ENCODE results near the gene HS6ST3.

- TF ChIP-seq POLR2A (IDR thresholded peaks at IDR 0.05; ENCODE audit: low read length): no peak
- TF ChIP-seq GATA1 (IDR thresholded peaks at IDR 0.05; ENCODE audit: low read depth, low read length): no peak
Measured at GRCh38 chr13:96294930-96295881, 205.3 kb downstream of the HS6ST3 start.
